ENCODE data around the gene MDFIC. TPM values are rescaled to one million over a fixed set of nuclear protein-coding genes. Genes with fewer than 3 reads are reported as not detected.

The MDFIC gene
- total RNA-seq, 1 donor from 2014 or later, result 16.2 TPM

DNA sequence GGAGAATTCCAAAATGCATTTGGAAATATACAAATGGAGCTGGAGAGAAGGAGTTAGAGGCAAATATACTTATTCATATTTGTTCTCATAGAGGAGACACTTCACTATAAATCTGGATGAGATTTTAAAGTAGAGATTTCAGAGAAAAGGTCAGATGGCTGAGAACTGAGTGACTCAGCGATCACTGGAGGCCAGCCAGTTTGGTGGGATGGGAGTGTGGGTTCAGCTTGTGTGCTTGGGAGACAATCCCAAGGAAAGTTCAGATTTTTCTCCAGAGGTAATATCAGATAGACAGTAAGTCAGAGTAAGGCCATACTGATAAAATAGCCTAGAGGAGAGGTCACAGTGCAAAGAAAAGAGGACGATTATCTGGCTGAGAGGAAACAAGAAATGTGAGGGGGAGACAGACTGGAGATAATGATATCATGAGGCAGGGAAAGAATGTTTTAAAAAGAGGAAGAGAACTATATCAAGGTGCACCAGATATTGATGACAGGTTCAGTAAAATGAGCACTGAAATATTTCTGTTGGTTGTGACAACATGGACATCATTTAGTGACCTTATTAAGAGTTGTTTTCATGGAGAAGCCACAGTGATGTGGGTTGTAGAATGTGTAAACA is 67.0 kb downstream of the MDFIC start:
- DNase-seq (ENCODE audit: low read depth, low spot score), result peak; percentile 3

- DNase-seq (ENCODE audit: low read depth, low spot score), result no peak
Measured at GRCh38 chr7:114989531-114989930, 67.6 kb downstream of the MDFIC start.

DNA sequence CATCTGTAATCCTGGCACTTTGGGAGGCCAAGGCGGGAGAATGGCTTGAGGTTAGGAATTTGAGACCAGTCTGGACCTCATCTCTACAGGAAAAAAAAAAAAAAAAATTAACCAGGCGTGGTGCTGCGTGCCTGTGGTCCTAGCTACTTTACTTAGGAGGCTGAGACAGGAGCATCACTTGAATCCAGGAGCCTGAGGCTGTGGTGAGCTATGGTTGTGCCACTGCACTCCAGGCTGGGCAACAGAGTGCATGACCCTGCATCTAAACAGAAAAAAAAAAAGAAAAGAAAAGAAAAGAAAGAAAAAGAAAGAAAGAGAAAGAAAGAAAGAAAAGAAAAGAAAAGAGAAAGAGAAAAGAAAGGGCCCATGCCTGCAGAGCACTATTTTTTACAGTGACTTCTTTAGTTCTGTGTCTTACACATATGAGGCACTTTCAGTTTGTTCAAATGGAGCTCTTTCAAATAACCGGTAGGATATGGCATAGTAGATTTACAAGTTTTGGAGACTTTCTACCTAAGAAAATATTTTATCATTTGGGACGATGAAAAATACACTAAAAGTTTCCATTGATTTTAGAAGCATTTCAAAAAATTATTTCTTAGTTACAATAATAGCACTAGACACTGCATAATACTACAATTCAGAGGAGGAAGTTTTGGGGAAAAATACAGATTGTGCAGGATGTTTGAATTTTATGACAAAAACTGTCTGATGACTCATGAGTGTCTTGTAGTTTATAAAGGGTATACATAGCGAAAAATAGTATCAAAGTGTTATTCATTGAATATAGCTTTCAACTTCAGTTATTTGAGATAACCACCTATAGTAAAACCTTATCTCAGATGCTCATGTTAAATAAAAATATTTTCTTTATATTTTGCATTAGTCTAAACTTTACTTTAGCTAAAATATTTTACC is 75.9 kb downstream of the MDFIC start:
- DNase-seq (ENCODE audit: low read depth, low spot score), result no peak

GRCh38 chr7:115004121-115004520 is 82.2 kb downstream of the MDFIC start:
- DNase-seq (ENCODE audit: low read depth, low spot score), result no peak

DNA sequence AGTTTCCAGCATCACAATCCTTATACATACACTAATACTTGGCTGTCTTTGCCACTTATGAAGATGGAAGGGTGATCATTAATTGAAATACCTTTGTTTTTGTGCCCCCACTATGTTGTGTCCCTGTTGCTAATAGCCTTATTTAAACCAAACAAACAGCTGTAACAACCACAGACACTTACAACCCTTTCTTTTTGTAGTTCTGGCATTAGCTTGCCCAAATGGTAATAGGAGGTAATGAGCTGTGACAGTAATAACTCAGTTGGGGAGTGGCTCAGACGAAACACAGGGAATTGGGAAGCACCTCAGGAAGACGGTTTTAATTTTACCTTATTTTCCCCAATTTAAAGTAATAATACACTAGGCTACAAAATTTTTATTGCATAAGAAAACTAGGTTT is 83.4 kb downstream of the MDFIC start:
- DNase-seq (ENCODE audit: low read depth, low spot score), result no peak

DNA sequence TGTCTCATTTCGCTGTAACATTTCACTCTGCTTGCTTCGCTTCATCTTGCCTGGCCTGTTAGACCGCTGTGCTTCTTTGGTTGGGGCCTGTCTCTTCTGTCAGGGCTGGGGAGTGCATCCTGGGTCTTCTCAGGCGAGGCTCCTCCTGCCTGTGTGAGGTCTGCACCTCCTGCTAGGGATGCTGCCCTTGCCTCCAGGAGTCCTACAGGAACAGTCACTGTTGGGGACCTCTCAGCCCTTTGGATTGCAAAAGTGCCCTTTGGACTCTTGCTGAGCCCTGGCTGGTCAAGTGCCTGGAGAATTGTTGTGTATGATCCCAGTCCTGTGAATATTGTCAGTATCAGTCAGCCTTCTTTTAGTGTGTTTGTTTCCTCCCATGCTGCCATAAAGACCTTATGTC is 84.1 kb downstream of the MDFIC start:
- no peak for DNase-seq (ENCODE audit: low read depth, low spot score)

GRCh38 chr7:115007751-115008150 is 85.9 kb downstream of the MDFIC start:
- no peak for DNase-seq (ENCODE audit: low read depth, low spot score)

- no peak for DNase-seq (ENCODE audit: low read depth, low spot score)
Measured at GRCh38 chr7:115008465-115009114, 86.7 kb downstream of the MDFIC start.

DNA sequence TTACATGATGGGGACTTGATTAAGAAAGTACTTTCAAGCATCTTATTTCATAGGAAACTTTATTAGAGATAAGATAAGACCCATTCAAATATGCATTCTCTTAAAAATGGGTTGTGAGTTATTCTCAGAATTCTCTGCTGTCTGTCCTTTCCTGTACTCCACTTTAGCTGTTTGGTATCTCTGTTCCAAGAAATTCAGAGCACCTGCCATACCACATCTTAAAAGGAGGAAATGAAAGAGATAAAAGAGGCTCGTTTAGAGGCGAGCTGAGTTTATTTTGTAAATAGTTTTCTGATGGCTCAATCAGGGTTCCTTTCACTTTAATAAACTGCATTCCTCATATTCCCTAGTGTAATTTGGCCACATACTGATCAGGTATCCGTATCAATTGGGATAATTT is 87.2 kb downstream of the MDFIC start:
- no peak for DNase-seq (ENCODE audit: low read depth, low spot score)

- DNase-seq (ENCODE audit: low read depth, low spot score), result no peak
Measured at GRCh38 chr7:115009736-115010440, 88.0 kb downstream of the MDFIC start.

GRCh38 chr7:115010441-115010820 is 88.5 kb downstream of the MDFIC start:
- DNase-seq (ENCODE audit: low read depth, low spot score), result no peak

DNA sequence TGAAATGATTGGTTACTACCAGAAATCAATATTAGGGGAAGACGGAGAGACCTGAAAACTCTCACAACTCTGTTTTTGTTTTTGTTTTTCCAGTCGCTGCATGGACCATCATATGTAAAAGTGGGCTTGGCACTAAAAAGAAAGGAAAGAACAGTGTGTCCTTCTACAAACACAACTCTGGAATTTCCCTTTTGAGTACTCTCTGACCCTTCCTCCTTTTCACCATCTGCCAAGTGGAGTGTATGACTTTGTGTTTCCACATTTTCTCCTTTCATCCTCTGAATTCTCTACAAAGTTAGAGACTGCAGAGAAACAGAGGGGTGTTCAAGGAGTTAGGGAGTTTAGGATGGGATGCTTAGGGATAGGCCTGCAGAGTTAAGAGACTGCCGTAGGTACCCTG is 92.0 kb downstream of the MDFIC start:
- DNase-seq (ENCODE audit: low read depth, low spot score), result no peak

- DNase-seq (ENCODE audit: low read depth, low spot score), result no peak
Measured at GRCh38 chr7:115014794-115015193, 92.9 kb downstream of the MDFIC start.

- DNase-seq (ENCODE audit: low read depth, low spot score), result no peak
Measured at GRCh38 chr7:115015619-115016018, 93.7 kb downstream of the MDFIC start.

- no peak for DNase-seq (ENCODE audit: low read depth, low spot score)
Measured at GRCh38 chr7:115019882-115020605, 98.2 kb downstream of the MDFIC start.

GRCh38 chr7:115023219-115023618 is 101.3 kb downstream of the MDFIC start:
- DNase-seq (ENCODE audit: low read depth, low spot score), result no peak

- DNase-seq (ENCODE audit: low read depth, low spot score), result no peak
Measured at GRCh38 chr7:115024276-115024675, 102.4 kb downstream of the MDFIC start.

- DNase-seq (ENCODE audit: low read depth, low spot score), result no peak
Measured at GRCh38 chr7:115032715-115033703, 111.1 kb downstream of the MDFIC start.

- DNase-seq (ENCODE audit: low read depth, low spot score), result no peak
Measured at GRCh38 chr7:115033917-115034459, 112.1 kb downstream of the MDFIC start.

- no peak for DNase-seq (ENCODE audit: low read depth, low spot score)
Measured at GRCh38 chr7:115034515-115034914, 112.6 kb downstream of the MDFIC start.
